Stimulated activated CD8-positive, alpha-beta memory T cell treated with anti-CD3 and anti-CD28 coated beads, Interleukin-7, amount 100 ng/mL, for 4 hours (primary cell): Measurements from ENCODE around the gene PPP6R1.

ENCODE experiments used
- DNase-seq, 2 donors: peaks; one replicate each; pipeline ENCODE4 v3.0.0-alpha.2; 2020; ENCODE audit warnings: low read depth in 2 of 2

PPP6R1 gene

GRCh38 chr19:55244004-55244680 lies 14.7 kb downstream of the PPP6R1 start:
- DNase-seq = no peak

- DNase-seq = no peak
These were observed 16.3 kb downstream of the PPP6R1 start for GRCh38 chr19:55242517-55242916.

- DNase-seq = no peak
These were observed 16.8 kb downstream of the PPP6R1 start for GRCh38 chr19:55241935-55242464.

- DNase-seq = no peak
These were observed 17.5 kb downstream of the PPP6R1 start for GRCh38 chr19:55241143-55241934.

- no peak for DNase-seq
These were observed 18.1 kb downstream of the PPP6R1 start for GRCh38 chr19:55240713-55241020.

- no peak for DNase-seq
These were observed 19.8 kb downstream of the PPP6R1 start for GRCh38 chr19:55239004-55239403.

- no peak for DNase-seq
These were observed 20.8 kb downstream of the PPP6R1 start for GRCh38 chr19:55238030-55238429.

- DNase-seq = no peak
These were observed 25.8 kb downstream of the PPP6R1 start for GRCh38 chr19:55232986-55233385.

GRCh38 chr19:55232286-55232602 lies 26.6 kb downstream of the PPP6R1 start:
- DNase-seq = no peak

GRCh38 chr19:55231391-55232285 lies 27.2 kb downstream of the PPP6R1 start:
- DNase-seq = no peak

- no peak for DNase-seq
These were observed 28.0 kb downstream of the PPP6R1 start for GRCh38 chr19:55230780-55231179.

GRCh38 chr19:55230329-55230728 lies 28.5 kb downstream of the PPP6R1 start:
- no peak for DNase-seq

- no peak for DNase-seq
These were observed 29.0 kb downstream of the PPP6R1 start for GRCh38 chr19:55229789-55230182.

GRCh38 chr19:55229145-55229788 lies 29.6 kb downstream of the PPP6R1 start:
- DNase-seq = no peak

- DNase-seq = no peak
These were observed 30.3 kb downstream of the PPP6R1 start, which contains the start of gene TMEM86B for GRCh38 chr19:55228403-55229031. TMEM86B (minus strand) TSS chr19:55228763; CDS start chr19:55228741, 22 bp downstream.

GRCh38 chr19:55228015-55228391 lies 30.8 kb downstream of the PPP6R1 start:
- no peak for DNase-seq

GRCh38 chr19:55227241-55228014 lies 31.4 kb downstream of the PPP6R1 start:
- no peak for DNase-seq

- DNase-seq = no peak
These were observed 32.0 kb downstream of the PPP6R1 start for GRCh38 chr19:55226788-55227187.

GRCh38 chr19:55226273-55226672 lies 32.5 kb downstream of the PPP6R1 start:
- DNase-seq = no peak

- DNase-seq = no peak
These were observed 33.3 kb downstream of the PPP6R1 start for GRCh38 chr19:55225415-55225958.
